Measurements from ENCODE around the gene EFNB3. TPM values are rescaled to one million over a fixed set of nuclear protein-coding genes. Genes with fewer than 3 reads are reported as not detected.
A peak's percentile ranks its signal among the peaks of the same experiment; 100 is the strongest.

EFNB3 gene
- polyA plus RNA-seq, 1 of the 3 experiments (the other 2 are of a cell fraction), result 26.1 TPM

DNA sequence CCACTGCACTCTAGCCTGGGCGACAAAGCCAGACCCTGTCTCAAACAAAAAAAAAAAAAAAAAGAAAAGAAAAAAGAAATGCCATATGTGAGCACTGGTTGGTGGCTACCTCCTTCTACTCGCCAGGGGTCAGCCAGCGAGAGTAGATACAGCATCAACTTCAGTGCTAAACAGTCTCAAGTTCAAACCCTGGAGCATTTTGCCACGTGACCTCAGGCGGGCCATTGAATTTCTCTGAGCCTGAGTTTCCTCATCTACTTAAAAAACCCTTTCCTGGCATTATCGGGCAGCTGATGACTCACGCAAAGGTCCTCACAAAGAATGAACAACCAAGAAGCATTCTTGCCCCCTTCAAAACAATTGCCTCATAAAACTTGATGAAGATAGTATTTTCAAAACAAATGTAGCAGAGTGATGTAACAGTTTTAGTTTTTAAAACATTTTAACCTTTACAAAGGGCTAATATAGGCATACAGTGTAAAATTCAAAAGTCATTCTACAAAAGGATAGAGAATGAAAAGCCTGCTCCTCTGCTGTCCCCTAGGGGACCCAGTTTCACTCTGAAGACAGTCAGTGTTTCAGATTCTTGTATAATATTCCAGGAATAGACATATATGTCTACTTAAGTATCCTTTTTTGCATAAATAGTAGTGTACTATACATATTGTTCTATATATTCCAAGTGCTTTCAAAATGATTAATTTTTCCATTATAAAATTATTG, 40.9 kb downstream of the EFNB3 start:
- TF ChIP-seq POLR2AphosphoS5 (IDR thresholded peaks at IDR 0.05; ENCODE audit: low read depth, low read length) (no peak), TAF1 (IDR thresholded peaks at IDR 0.05; ENCODE audit: borderline replicate concordance, low read depth, low read length) (no peak), MAX (IDR thresholded peaks at IDR 0.05; ENCODE audit: low read depth) (peak; percentile 62), CTCF (IDR thresholded peaks at IDR 0.05) (peak; percentile 42; the same call in 1 of the 2 replicates), RAD21 (IDR thresholded peaks at IDR 0.05; ENCODE audit: low read length) (no peak), IRF3 (IDR thresholded peaks at IDR 0.05; ENCODE audit: low read depth, low read length) (no peak), TCF12 (IDR thresholded peaks at IDR 0.05) (peak; percentile 18; the same call in 1 of the 2 replicates), JUND (IDR thresholded peaks at IDR 0.05) (peak; percentile 82), ZBTB33 (IDR thresholded peaks at IDR 0.05; ENCODE audit: borderline replicate concordance, low read depth) (no peak), MXI1 (IDR thresholded peaks at IDR 0.05; ENCODE audit: low read depth, low read length) (no peak), GABPA (IDR thresholded peaks at IDR 0.05; ENCODE audit: low read depth) (no peak), FOSL2 (IDR thresholded peaks at IDR 0.05; ENCODE audit: borderline replicate concordance, low read depth) (peak; percentile 90), USF1 (IDR thresholded peaks at IDR 0.05; ENCODE audit: borderline replicate concordance, low read depth) (peak; percentile 91), SMC3 (IDR thresholded peaks at IDR 0.05; ENCODE audit: low read depth, low read length) (0 out of 2 replicates have a peak, but pooled peaks have one; percentile 19)
- TF ChIP-seq, protein P1, sequence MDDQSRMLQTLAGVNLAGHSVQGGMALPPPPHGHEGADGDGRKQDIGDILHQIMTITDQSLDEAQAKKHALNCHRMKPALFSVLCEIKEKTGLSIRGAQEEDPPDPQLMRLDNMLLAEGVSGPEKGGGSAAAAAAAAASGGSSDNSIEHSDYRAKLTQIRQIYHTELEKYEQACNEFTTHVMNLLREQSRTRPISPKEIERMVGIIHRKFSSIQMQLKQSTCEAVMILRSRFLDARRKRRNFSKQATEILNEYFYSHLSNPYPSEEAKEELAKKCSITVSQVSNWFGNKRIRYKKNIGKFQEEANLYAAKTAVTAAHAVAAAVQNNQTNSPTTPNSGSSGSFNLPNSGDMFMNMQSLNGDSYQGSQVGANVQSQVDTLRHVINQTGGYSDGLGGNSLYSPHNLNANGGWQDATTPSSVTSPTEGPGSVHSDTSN (IDR thresholded peaks at IDR 0.05), result peak; percentile 15; the same call in 1 of the 2 replicates
- H3F3A ChIP-seq (replicated peaks; ENCODE audit: insufficient read depth), result peaks cover 47% of the 10 kb centered on the region
- peak overlapping the region; percentile 1; the same call in 1 of the 2 replicates for H3K9ac ChIP-seq
- H3K27me3 ChIP-seq (ENCODE audit: insufficient read depth), result no peaks in the 10 kb centered on the region
- 33% methylated on average over 7 of the region's 7 CpGs for WGBS (ENCODE audit: low lambda C conversion rate)
- peaks cover 6 to 29% of the 10 kb centered on the region in 2 experiments; a peak in 2 of 4 replicates for H3K4me1 ChIP-seq (ENCODE audit: control insufficient read depth in 1 of 2, insufficient read depth in 2 of 2, low read depth in 1 of 2, low read length in 1 of 2)
- no peaks in the 10 kb centered on the region for H3K79me2 ChIP-seq (ENCODE audit: insufficient read depth)
- peak overlapping the region; percentile 13 to 61; a peak in 3 of 4 replicates for H3K27ac ChIP-seq (ENCODE audit: low read depth in 2 of 2, low read length in 1 of 2)
- ChIA-PET CTCF (interaction anchor here (3.1 to 5.2 kb wide), 3 partner anchors 15 to 78 kb away, joined by 19 to 76 read pairs (median 39); no protein-coding TSS in a partner anchor), POLR2A (interaction anchor here (0.7 kb wide), 1 partner anchor 80 kb away, joined by 4 read pairs; no protein-coding TSS in a partner anchor)
- peak overlapping the region; percentile 28 for H3K4me2 ChIP-seq
- H3K9me3 ChIP-seq, result no peaks in the 10 kb centered on the region
- no peaks in the 10 kb centered on the region for H3K36me3 ChIP-seq (replicated peaks in 1 of 2; ENCODE audit: control insufficient read depth in 1 of 2, insufficient read depth in 2 of 2, low read length in 1 of 2)
- no peaks in the 10 kb centered on the region for H4K20me1 ChIP-seq (ENCODE audit: insufficient read depth)
- H2AFZ ChIP-seq (ENCODE audit: low read depth), result peak overlapping the region; percentile 50; the same call in 1 of the 2 replicates
- DNase-seq, result no peak
- H3K4me3 ChIP-seq (ENCODE audit: low read depth in 2 of 2, low read length in 1 of 2), result no peak overlapping the region
- H3K9me2 ChIP-seq, result no peaks in the 10 kb centered on the region

Data from SK-N-SH (cell line).